Measurements from ENCODE around the gene INSL3.
"Not testable (repeated sequence)": the region's sequence is repeated elsewhere in the genome, so short reads cannot be mapped to it uniquely, and the experiment has no call there.

INSL3 gene

GRCh38 chr19:17826508-17827056, 5.3 kb upstream of the INSL3 start:
- no peak for DNase-seq (ENCODE audit: low read depth in 2 of 2, low spot score in 1 of 2)

GRCh38 chr19:17824339-17824738, 3.0 kb upstream of the INSL3 start:
- no peak for DNase-seq (ENCODE audit: low read depth in 2 of 2, low spot score in 1 of 2)

- no peak for DNase-seq (ENCODE audit: low read depth in 2 of 2, low spot score in 1 of 2)
Measured at GRCh38 chr19:17817668-17818363, 3.5 kb downstream of the INSL3 start.

GRCh38 chr19:17812099-17812498, 9.2 kb downstream of the INSL3 start:
- DNase-seq (ENCODE audit: low read depth in 2 of 2, low spot score in 1 of 2): no peak

GRCh38 chr19:17811681-17812080, 9.6 kb downstream of the INSL3 start:
- no peak for DNase-seq (ENCODE audit: low read depth in 2 of 2, low spot score in 1 of 2)

GRCh38 chr19:17811103-17811502, 10.2 kb downstream of the INSL3 start:
- no peak for DNase-seq (ENCODE audit: low read depth in 2 of 2, low spot score in 1 of 2)

GRCh38 chr19:17807731-17808316, 13.5 kb downstream of the INSL3 start:
- DNase-seq (ENCODE audit: low read depth in 2 of 2, low spot score in 1 of 2): no peak

- DNase-seq (ENCODE audit: low read depth in 2 of 2, low spot score in 1 of 2): no peak
Measured at GRCh38 chr19:17806945-17807344, 14.4 kb downstream of the INSL3 start.

GRCh38 chr19:17805427-17805826, 15.9 kb downstream of the INSL3 start:
- DNase-seq (ENCODE audit: low read depth in 2 of 2, low spot score in 1 of 2): no peak

GRCh38 chr19:17803264-17803896, 17.9 kb downstream of the INSL3 start:
- DNase-seq (ENCODE audit: low read depth in 2 of 2, low spot score in 1 of 2): no peak

- DNase-seq (ENCODE audit: low read depth in 2 of 2, low spot score in 1 of 2): no peak
Measured at GRCh38 chr19:17802137-17802858, 19.0 kb downstream of the INSL3 start.

- not testable (repeated sequence) for DNase-seq (ENCODE audit: low read depth in 2 of 2, low spot score in 1 of 2)
Measured at GRCh38 chr19:17798599-17798998, 22.7 kb downstream of the INSL3 start.

- no peak for DNase-seq (ENCODE audit: low read depth in 2 of 2, low spot score in 1 of 2)
Measured at GRCh38 chr19:17797424-17798201, 23.7 kb downstream of the INSL3 start.

- no peak for DNase-seq (ENCODE audit: low read depth in 2 of 2, low spot score in 1 of 2)
Measured at GRCh38 chr19:17796838-17797423, 24.4 kb downstream of the INSL3 start.

- no peak for DNase-seq (ENCODE audit: low read depth in 2 of 2, low spot score in 1 of 2)
Measured at GRCh38 chr19:17796013-17796837, 25.1 kb downstream of the INSL3 start.

GRCh38 chr19:17795495-17795856, 25.8 kb downstream of the INSL3 start:
- DNase-seq (ENCODE audit: low read depth in 2 of 2, low spot score in 1 of 2): no peak

GRCh38 chr19:17794731-17795494, 26.4 kb downstream of the INSL3 start, which contains the start of gene B3GNT3:
TSS of gene B3GNT3 (plus strand) at chr19:17795138. CDS start at chr19:17807808, 12,670 bp downstream.
- no peak for DNase-seq (ENCODE audit: low read depth in 2 of 2, low spot score in 1 of 2)

GRCh38 chr19:17794412-17794730, 26.9 kb downstream of the INSL3 start:
- DNase-seq (ENCODE audit: low read depth in 2 of 2, low spot score in 1 of 2): no peak
